BE2C (cell line): ENCODE results near the gene ADAM8.

Source experiments
- DNase-seq: peaks from one replicate; pipeline ENCODE4 v3.0.0-alpha.2; 2020
- H3K27me3 ChIP-seq: fragments of 250-450 bp; sonication (Bioruptor Pico); 2 replicates; pipeline ENCODE4 v1.5.1; 2020; ENCODE audit warnings: mild to moderate bottlenecking
- H3K36me3 ChIP-seq: fragments of 250-450 bp; sonication (Bioruptor Pico); 2 replicates; pipeline ENCODE4 v1.5.1; 2020; ENCODE audit warnings: mild to moderate bottlenecking
- H3K4me1 ChIP-seq: fragments of 250-450 bp; sonication (Bioruptor Pico); 2 replicates; pipeline ENCODE4 v1.5.1; 2020
- H3K4me3 ChIP-seq: 2 replicates; pipeline ENCODE4 v1.5.1; 2011; ENCODE audit warnings: low read depth, low read length
- H3K9me3 ChIP-seq: fragments of 250-450 bp; sonication (Bioruptor Pico); 2 replicates; pipeline ENCODE4 v1.5.1; 2020
- TF ChIP-seq, protein P1 (sequence below): IDR thresholded peaks from 2 replicates; pipeline ENCODE4 v1.5.1; 2012; ENCODE audit warnings: mild to moderate bottlenecking, low read depth, low read length

The ADAM8 gene

GRCh38 chr10:133272964-133273420 lies 3.7 kb downstream of the ADAM8 start:
- H3K36me3 ChIP-seq = no peaks in the 10 kb centered on the region
- no peak overlapping the region for H3K4me3 ChIP-seq
- peaks cover 18% of the 10 kb centered on the region for H3K27me3 ChIP-seq
- DNase-seq = no peak
- H3K4me1 ChIP-seq = peaks cover 3% of the 10 kb centered on the region; the same call in 1 of the 2 replicates
- H3K9me3 ChIP-seq = no peaks in the 10 kb centered on the region
- TF ChIP-seq, protein P1, sequence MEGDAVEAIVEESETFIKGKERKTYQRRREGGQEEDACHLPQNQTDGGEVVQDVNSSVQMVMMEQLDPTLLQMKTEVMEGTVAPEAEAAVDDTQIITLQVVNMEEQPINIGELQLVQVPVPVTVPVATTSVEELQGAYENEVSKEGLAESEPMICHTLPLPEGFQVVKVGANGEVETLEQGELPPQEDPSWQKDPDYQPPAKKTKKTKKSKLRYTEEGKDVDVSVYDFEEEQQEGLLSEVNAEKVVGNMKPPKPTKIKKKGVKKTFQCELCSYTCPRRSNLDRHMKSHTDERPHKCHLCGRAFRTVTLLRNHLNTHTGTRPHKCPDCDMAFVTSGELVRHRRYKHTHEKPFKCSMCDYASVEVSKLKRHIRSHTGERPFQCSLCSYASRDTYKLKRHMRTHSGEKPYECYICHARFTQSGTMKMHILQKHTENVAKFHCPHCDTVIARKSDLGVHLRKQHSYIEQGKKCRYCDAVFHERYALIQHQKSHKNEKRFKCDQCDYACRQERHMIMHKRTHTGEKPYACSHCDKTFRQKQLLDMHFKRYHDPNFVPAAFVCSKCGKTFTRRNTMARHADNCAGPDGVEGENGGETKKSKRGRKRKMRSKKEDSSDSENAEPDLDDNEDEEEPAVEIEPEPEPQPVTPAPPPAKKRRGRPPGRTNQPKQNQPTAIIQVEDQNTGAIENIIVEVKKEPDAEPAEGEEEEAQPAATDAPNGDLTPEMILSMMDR = no peak

DNA sequence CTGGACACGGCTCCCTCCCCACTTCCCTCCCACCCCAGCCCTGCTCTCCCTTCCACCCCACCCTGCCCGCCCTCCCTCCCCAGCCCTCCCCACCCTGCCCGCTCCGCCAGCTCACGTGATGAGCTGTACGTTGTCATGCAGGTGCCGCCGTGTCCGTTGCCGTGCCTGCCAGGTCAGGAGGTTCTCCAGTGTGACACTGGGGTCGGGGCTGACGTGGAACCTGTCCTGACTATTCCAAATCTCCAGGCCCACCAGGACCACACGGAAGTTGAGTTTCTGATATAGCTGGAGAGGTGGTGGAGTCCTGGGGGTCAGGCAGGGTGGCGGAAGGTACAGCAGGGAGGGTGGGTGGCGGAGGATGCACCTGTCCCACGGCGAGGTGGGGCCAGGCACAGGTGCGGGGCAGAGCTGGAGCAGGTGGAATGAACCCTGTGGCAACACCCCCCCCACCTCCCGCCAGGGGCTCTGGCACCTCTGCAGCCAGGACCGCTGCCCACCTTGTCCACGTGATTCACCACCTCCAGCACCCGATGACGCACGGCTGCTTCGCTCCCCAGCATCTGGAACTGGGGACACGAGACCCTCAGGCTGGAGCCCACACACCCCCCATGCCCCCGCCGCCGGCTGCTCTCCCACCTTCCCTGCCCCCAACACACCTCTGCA lies 4.2 kb downstream of the ADAM8 start:
- Histone ChIP-seq H3K27me3 (peaks cover 18% of the 10 kb centered on the region), H3K36me3 (no peaks in the 10 kb centered on the region), H3K4me3 (no peak overlapping the region), H3K4me1 (peaks cover 3% of the 10 kb centered on the region; the same call in 1 of the 2 replicates), H3K9me3 (no peaks in the 10 kb centered on the region)
- no peak for DNase-seq
- TF ChIP-seq, protein P1 = no peak

- peaks cover 3% of the 10 kb centered on the region; the same call in 1 of the 2 replicates for H3K4me1 ChIP-seq
- no peaks in the 10 kb centered on the region for H3K36me3 ChIP-seq
- H3K4me3 ChIP-seq = no peak overlapping the region
- H3K9me3 ChIP-seq = no peaks in the 10 kb centered on the region
- TF ChIP-seq, protein P1 = no peak
- H3K27me3 ChIP-seq = peaks cover 18% of the 10 kb centered on the region
- no peak for DNase-seq
Measured at GRCh38 chr10:133271521-133272300, 5.0 kb downstream of the ADAM8 start.

- H3K36me3 ChIP-seq = no peaks in the 10 kb centered on the region
Measured at GRCh38 chr10:133270773-133271297, 5.8 kb downstream of the ADAM8 start.

GRCh38 chr10:133270204-133270603 lies 6.5 kb downstream of the ADAM8 start:
- TF ChIP-seq, protein P1 = no peak
- no peaks in the 10 kb centered on the region for H3K9me3 ChIP-seq
- H3K36me3 ChIP-seq = no peaks in the 10 kb centered on the region
- DNase-seq = no peak
- H3K4me3 ChIP-seq = no peak overlapping the region
- peaks cover 5% of the 10 kb centered on the region for H3K27me3 ChIP-seq
- no peaks in the 10 kb centered on the region for H3K4me1 ChIP-seq

More at GRCh38 chr10:133270773-133271297, 5.8 kb downstream of the ADAM8 start:
- no peaks in the 10 kb centered on the region for H3K9me3 ChIP-seq
- H3K4me1 ChIP-seq = no peaks in the 10 kb centered on the region
- no peak for DNase-seq
- no peak overlapping the region for H3K4me3 ChIP-seq
- TF ChIP-seq, protein P1 = no peak
- H3K27me3 ChIP-seq = peaks cover 12% of the 10 kb centered on the region

DNA sequence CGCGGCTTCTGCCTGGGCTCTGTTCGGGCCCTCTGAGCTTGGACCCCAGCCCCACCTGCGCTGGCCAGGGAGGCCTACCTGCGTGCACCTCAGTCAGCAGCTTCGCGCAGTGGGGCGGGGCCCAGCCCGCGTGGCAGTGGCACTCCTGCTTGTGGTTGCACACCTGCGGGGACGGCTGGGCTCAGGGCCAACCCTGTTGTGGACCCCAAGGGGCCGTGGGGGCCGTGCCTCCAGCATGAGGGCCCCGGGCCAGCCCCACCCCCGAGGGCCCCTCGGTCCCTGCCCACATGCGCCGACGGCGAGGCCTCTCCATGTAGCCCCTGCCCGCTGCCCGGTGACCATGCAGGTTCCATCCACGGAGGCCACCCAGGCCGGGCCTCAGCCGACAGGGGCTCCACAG lies 7.3 kb downstream of the ADAM8 start:
- DNase-seq = no peak
- no peaks in the 10 kb centered on the region for H3K36me3 ChIP-seq
- TF ChIP-seq, protein P1 = no peak
- no peaks in the 10 kb centered on the region for H3K27me3 ChIP-seq
- no peaks in the 10 kb centered on the region for H3K4me1 ChIP-seq
- no peaks in the 10 kb centered on the region for H3K9me3 ChIP-seq
- no peak overlapping the region for H3K4me3 ChIP-seq
